ENCODE measurements around the gene DDX24.

- TF ChIP-seq CTCF (IDR thresholded peaks at IDR 0.05; ENCODE audit: low read depth, low read length, poor library complexity, severe bottlenecking) = no peak
- no peak for TF ChIP-seq EZH2phosphoT487 (IDR thresholded peaks at IDR 0.05; ENCODE audit: borderline replicate concordance, low read length)
Observed at GRCh38 chr14:94029671-94030203, 51.3 kb downstream of the DDX24 start.

Measured in DOHH2 (cell line).